T-helper 1 cell treated with Interleukin-12 subunit alpha and Interleukin-12 subunit beta and Interleukin-4 antibody, amounts not matched to agents 30 ng/mL and 1 ng/mL, for 36 hours (primary cell): Measurements from ENCODE around the gene OR1E2. TPM values are rescaled to one million over a fixed set of nuclear protein-coding genes. Genes with fewer than 3 reads are reported as not detected.
"Not testable (repeated sequence)": the region's sequence is repeated elsewhere in the genome, so short reads cannot be mapped to it uniquely, and the experiment has no call there.

Source experiments
- intact Hi-C: fragments of 100-400 bp; cut with micrococcal nuclease; formaldehyde crosslinking; loops from one replicate; pipeline ENCODE4 v1.15.1; 2024
- total RNA-seq: library from RNA; stranded (reverse); gene quantifications from 2 replicates; pipeline ENCODE4 v1.2.3, GENCODE V29; 2022

The OR1E2 gene
- total RNA-seq, 1 donor from 2014 or later = not detected

DNA sequence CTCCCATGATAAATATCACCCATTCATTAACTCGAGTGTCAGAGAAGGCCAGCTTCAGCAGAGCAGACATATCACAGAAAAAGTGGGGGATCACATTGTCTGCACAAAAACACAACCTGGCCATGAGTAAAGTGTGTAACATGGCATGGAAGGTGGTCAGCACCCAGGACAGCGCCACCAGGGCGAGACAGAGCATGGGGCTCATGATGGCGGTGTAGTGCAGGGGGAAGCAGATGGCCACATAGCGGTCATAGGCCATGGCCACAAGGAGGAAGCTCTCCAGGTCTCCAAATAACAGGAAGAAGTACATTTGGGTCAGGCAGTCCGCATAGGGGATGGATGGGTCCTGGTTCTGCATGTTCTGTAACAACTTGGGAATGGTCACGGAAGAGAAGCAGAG lies 35.8 kb downstream of the OR1E2 start:
- intact Hi-C loops = not testable (repeated sequence)

DNA sequence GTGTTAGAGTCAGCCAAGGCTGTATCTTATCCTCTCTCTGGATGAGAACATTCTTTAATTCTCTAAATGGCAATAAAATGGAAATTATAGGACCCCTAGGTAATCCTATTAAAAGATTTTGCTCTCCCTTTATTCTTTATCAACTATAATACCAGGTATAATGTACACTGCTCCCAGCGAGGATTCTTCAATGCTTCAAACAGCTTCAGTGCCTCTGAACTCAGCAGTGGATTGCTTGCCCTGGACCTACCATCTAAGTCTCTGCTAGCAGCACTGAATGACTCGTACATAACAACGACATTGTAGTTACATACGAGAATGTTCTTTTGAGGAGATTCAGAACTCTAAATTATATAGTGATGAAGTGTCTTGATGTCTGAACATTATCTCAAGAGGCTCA lies 43.9 kb downstream of the OR1E2 start:
- intact Hi-C loops = no loop called here

DNA sequence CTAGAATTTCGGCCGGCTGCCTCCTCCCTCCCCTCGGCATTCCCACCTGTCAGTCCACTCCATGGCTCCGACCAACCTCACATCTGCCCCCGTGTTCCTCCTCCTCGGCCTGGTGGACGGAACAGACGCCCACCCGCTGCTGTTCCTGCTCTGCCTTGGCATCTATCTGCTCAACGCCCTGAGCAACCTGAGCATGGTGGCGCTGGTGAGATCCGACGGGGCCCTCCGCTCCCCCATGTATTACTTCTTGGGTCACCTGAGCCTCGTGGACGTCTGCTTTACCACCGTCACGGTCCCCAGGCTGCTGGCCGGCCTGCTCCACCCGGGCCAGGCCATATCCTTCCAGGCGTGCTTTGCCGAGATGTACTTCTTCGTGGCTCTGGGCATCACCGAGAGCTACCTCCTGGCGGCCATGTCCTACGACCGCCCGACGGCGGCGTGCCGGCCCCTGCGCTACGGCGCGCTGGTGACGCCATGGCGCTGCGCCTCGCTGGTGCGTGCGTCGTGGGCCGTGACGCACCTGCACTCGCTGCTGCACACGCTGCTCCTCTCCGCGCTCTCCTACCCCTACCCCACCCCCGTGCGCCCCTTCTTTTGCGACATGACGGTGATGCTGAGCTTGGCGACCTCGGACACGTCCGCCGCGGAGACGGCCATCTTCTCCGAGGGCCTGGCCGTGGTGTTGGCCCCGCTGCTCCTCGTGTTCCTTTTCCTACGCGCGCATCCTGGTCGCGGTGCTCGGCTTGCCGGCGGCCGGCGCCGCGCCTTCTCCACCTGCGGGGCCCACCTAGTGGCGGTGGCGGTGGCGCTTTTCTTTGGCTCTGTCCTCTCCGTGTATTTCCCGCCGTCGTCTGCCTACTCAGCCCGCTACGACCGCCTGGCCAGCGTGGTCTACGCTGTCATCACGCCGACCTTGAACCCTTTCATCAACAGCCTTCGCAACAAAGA lies 47.5 kb downstream of the OR1E2 start, which contains the start of gene OR3A2:
TSS of gene OR3A2 (minus strand) at position 440 of the 948 bp plus-strand sequence.
- intact Hi-C loops = no loop called here

Other genes with a start within 250 kb of the OR1E2 start
- gene OR1A2, start 236.3 kb downstream of the OR1E2 start, total RNA-seq = not detected in 2 replicates
- not detected in 2 replicates for gene OR1A1, start 226.2 kb downstream of the OR1E2 start, total RNA-seq
- 0.25 TPM in 1 of 2 replicates, not detected in the other for gene OR3A1, start 135.5 kb downstream of the OR1E2 start, total RNA-seq
- 0.86 and 0.98 TPM in 2 replicates for gene OR3A2, start 47.5 kb downstream of the OR1E2 start, total RNA-seq
- not detected in 2 replicates for gene OR1E1, start 35.4 kb downstream of the OR1E2 start, total RNA-seq
- not detected in 2 replicates for gene OR3A3, start 22.5 kb downstream of the OR1E2 start, total RNA-seq
- gene SPATA22, start 38.0 kb upstream of the OR1E2 start, total RNA-seq = 0.20 TPM in 1 of 2 replicates, not detected in the other
- gene ASPA, start 42.2 kb upstream of the OR1E2 start, total RNA-seq = not detected in 2 replicates
- gene TRPV3, start 124.0 kb upstream of the OR1E2 start, total RNA-seq = 0.20 and 0.37 TPM in 2 replicates
- gene TRPV1, start 175.6 kb upstream of the OR1E2 start, total RNA-seq = 7.7 and 9.0 TPM in 2 replicates
- gene SHPK, start 202.4 kb upstream of the OR1E2 start, total RNA-seq = 11.4 and 13.2 TPM in 2 replicates
- gene CTNS, start 202.9 kb upstream of the OR1E2 start, total RNA-seq = 21.3 and 23.9 TPM in 2 replicates
- gene TAX1BP3, start 234.7 kb upstream of the OR1E2 start, total RNA-seq = 28.4 TPM in 2 replicates
- 38.1 and 42.5 TPM in 2 replicates for gene EMC6, start 235.0 kb upstream of the OR1E2 start, total RNA-seq